ACC112 (cell line): ENCODE data around the gene SERTM1.

Source experiments
- H2AFZ ChIP-seq: fragments of 200-600 bp; sonication (generic); one replicate; pipeline ENCODE4 v1.6.0; 2017; ENCODE audit warnings: antibody characterized with exemption, low read length; ENCODE audit not compliant: unreplicated experiment
- H3K27ac ChIP-seq: fragments of 200-600 bp; sonication (generic); 2 replicates; pipeline ENCODE4 v1.5.1; 2014; ENCODE audit warnings: low read depth, mild to moderate bottlenecking, antibody characterized with exemption, low read length, moderate library complexity
- H3K27me3 ChIP-seq: fragments of 200-600 bp; sonication (generic); 2 replicates; pipeline ENCODE4 v1.6.1; 2014; ENCODE audit warnings: mild to moderate bottlenecking, antibody characterized with exemption, low read length, moderate library complexity, mixed read lengths; ENCODE audit not compliant: insufficient read depth
- H3K36me3 ChIP-seq: fragments of 200-600 bp; sonication (generic); 2 replicates; pipeline ENCODE4 v1.6.1; 2016; ENCODE audit warnings: mild to moderate bottlenecking, antibody characterized with exemption, low read length, moderate library complexity, mixed read lengths; ENCODE audit not compliant: insufficient read depth
- H3K4me1 ChIP-seq: fragments of 200-600 bp; sonication (generic); one replicate; pipeline ENCODE4 v1.6.1; 2016; ENCODE audit warnings: low read length, mixed read lengths; ENCODE audit not compliant: insufficient read depth, unreplicated experiment, control insufficient read depth
- H3K4me3 ChIP-seq: fragments of 200-600 bp; sonication (generic); 2 replicates; pipeline ENCODE4 v1.5.1; 2014; ENCODE audit warnings: mild to moderate bottlenecking, low read depth, low read length
- H3K79me2 ChIP-seq: fragments of 200-600 bp; sonication (generic); one replicate; pipeline ENCODE4 v1.6.0; 2016; ENCODE audit warnings: low read length; ENCODE audit not compliant: control insufficient read depth, unreplicated experiment, insufficient read depth

The SERTM1 gene

DNA sequence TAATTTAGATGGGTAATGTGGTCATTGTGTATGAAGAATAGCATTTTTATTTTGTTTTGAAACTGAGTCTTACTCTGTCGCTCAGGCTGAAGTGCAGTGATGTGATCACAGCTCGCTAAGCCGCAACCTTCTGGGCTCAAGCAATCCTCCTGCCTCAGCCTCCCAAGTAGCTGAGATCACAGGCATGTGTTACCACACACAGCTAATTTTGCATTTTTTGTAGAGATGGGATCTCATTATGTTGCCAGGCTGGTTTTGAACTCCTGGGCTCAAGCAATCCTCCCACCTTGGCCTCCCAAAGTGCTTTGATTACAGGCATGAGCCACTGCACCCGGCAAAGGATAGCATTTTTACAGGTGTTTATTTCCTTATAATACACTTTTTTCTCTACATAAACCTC, 36.6 kb downstream of the SERTM1 start:
- Histone ChIP-seq H2AFZ (no peak overlapping the region), H3K4me3 (no peak overlapping the region), H3K36me3 (no peaks in the 10 kb centered on the region), H3K27me3 (peaks cover 9% of the 10 kb centered on the region; the same call in 1 of the 2 replicates), H3K79me2 (no peaks in the 10 kb centered on the region), H3K27ac (no peak overlapping the region), H3K4me1 (no peaks in the 10 kb centered on the region)

DNA sequence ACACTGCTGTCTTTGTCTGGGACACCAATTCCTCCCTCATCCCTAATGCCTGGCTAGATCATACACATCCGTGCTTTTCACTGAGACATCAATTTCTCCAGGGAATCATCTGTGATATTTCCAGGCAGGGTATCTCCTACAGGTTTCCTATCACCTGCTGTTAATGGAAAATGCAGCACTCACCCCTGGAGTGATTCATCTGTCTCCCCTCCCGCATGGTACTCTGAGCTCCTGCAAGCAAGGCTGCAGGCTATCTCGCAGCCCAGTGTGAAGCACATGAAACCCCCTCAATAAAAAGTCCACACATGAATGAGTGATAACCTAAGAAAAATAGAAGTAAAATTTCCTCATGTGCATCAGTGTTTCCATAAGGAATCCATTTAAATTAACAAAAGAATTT, 38.5 kb downstream of the SERTM1 start:
- no peaks in the 10 kb centered on the region for H3K4me1 ChIP-seq
- no peak overlapping the region for H3K4me3 ChIP-seq
- no peak overlapping the region for H3K27ac ChIP-seq
- H3K27me3 ChIP-seq: peaks cover 21% of the 10 kb centered on the region
- no peaks in the 10 kb centered on the region for H3K79me2 ChIP-seq
- no peaks in the 10 kb centered on the region for H3K36me3 ChIP-seq
- no peak overlapping the region for H2AFZ ChIP-seq

DNA sequence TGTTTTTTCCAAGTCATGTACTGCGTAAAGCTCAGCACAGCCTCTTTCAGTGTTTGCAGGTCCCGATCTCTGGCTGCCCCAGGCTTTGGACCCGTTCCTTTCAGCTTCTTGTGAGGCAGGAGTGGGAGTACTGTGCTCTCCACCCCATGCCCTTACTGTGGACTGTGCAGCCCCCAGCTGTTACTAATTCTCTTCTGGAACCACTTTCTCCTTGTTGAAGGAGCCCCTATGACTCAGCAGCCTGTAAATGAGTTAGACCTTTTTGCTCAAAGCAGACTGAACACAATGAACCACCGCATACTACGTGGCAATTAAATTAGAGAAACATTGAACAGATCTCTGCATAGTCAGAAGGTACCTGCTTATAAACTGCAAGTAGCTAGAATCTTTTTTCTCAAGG, 39.0 kb downstream of the SERTM1 start:
- H3K79me2 ChIP-seq: no peaks in the 10 kb centered on the region
- peaks cover 25% of the 10 kb centered on the region for H3K27me3 ChIP-seq
- H3K4me1 ChIP-seq: no peaks in the 10 kb centered on the region
- H3K36me3 ChIP-seq: no peaks in the 10 kb centered on the region
- no peak overlapping the region for H3K4me3 ChIP-seq
- H3K27ac ChIP-seq: no peak overlapping the region
- no peak overlapping the region for H2AFZ ChIP-seq

DNA sequence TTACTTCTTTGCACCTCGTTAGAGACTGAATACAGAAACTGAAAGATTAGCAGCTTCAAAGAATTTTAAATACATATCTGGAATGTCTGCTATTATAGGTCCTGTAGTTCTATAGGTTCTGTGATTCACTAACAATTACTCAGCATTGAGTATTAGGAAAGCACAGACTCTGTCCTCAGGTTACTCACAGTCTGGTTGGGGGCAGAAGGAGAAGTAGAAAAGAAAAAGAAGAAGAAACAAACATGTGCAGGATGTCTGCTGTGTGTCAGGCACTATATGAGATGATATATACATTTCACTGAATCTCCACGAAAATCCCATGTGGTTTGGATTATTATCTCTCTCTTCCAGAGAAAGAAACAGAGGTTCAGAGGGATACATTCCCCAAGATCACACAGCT, 40.1 kb downstream of the SERTM1 start:
- no peak overlapping the region for H3K27ac ChIP-seq
- peaks cover 28% of the 10 kb centered on the region for H3K27me3 ChIP-seq
- H3K79me2 ChIP-seq: no peaks in the 10 kb centered on the region
- no peak overlapping the region for H2AFZ ChIP-seq
- no peaks in the 10 kb centered on the region for H3K36me3 ChIP-seq
- H3K4me1 ChIP-seq: no peaks in the 10 kb centered on the region
- H3K4me3 ChIP-seq: no peak overlapping the region

DNA sequence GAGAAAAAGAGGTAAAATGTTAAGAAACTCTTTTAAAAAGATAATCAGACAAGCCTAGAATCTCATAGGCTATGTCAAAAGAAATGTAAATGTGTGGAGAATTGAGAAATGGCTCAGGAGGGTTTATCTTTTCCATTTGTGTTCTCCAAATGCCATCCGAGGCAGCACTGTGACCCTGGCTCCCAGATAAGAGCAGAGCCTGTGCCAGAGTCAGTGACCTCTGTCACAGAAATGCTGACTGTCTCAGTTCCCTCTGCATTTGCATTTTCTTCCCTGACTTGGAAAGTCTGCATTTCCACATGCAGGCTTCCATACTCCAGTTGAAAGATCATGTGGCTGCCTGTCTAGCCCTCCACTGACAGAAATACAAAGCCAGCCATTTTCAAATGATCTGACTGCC, 42.0 kb downstream of the SERTM1 start:
- Histone ChIP-seq H3K4me1 (no peaks in the 10 kb centered on the region), H2AFZ (no peak overlapping the region), H3K27me3 (peaks cover 40% of the 10 kb centered on the region), H3K4me3 (no peak overlapping the region), H3K27ac (no peak overlapping the region), H3K36me3 (no peaks in the 10 kb centered on the region), H3K79me2 (no peaks in the 10 kb centered on the region)

DNA sequence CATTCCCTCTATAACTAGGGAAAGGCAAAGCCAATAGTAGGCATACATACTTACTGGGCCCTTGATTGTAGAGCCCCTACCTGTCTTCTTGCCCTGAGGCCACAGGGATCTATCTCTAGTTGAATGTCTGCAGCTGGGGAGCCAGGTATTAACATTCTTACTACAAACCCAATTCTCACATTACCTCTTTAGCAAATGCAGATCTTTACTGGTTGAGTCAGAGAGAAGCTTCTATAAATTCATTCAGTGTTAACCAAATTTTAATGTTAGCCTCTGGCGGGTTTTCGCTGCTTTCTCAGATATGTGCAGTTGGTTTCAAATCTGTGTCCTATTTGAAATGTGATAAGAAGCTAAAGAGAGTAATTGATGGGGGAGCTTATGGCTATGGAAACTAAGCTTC, 43.2 kb downstream of the SERTM1 start:
- peaks cover 45% of the 10 kb centered on the region for H3K27me3 ChIP-seq
- H3K27ac ChIP-seq: no peak overlapping the region
- no peak overlapping the region for H2AFZ ChIP-seq
- H3K36me3 ChIP-seq: no peaks in the 10 kb centered on the region
- no peaks in the 10 kb centered on the region for H3K4me1 ChIP-seq
- H3K4me3 ChIP-seq: no peak overlapping the region
- H3K79me2 ChIP-seq: no peaks in the 10 kb centered on the region

DNA sequence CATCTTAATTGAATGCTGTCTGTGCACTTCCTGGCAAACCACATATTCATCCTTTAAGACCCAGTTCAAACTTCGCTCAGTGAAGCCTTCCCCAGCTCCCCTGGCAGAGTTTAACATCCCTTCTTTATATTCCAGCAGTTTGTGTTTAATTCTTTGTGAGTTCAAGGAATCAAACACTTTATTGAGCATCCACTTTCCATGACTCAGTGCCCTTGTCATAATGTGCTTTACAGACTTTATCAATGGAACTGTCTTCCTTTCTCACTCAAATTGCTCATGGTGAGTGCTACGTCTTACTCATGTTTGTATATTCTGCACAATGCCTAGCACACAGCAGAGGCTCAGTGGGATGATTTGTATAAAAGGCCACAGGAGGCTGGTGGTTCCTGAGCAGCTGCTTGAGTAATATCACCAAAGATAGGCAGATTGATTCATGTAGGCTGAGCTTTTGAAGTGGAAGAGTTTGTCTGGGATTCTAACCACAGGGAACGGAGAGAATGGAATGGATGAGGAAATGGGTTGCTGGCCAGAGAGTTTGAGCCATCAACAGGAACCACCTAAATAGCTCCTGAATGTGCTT, 44.2 kb downstream of the SERTM1 start:
- Histone ChIP-seq H3K27me3 (peaks cover 52% of the 10 kb centered on the region), H3K27ac (no peak overlapping the region), H3K4me3 (no peak overlapping the region), H2AFZ (no peak overlapping the region), H3K36me3 (no peaks in the 10 kb centered on the region), H3K4me1 (no peaks in the 10 kb centered on the region), H3K79me2 (no peaks in the 10 kb centered on the region)

DNA sequence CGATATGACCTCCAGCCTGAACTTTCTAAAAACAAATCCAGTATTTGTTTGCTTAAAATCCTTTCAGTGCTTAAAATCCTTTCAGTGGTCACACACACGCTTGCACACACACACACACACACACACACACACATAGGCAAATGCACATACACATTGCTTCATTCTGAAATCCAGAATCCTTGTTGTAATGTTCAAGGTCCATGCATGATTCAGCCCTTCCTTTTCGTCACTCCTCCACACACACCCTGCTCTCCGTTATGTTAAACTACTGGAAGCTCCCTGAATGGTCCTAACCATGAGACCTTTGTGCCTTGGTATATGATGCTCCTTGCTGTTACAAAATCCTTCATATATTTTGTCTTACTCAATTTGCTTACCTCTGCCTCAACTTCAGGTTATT, 44.9 kb downstream of the SERTM1 start:
- no peaks in the 10 kb centered on the region for H3K79me2 ChIP-seq
- H3K36me3 ChIP-seq: no peaks in the 10 kb centered on the region
- H3K27me3 ChIP-seq: peaks cover 55% of the 10 kb centered on the region
- H3K27ac ChIP-seq: no peak overlapping the region
- no peak overlapping the region for H2AFZ ChIP-seq
- no peak overlapping the region for H3K4me3 ChIP-seq
- H3K4me1 ChIP-seq: no peaks in the 10 kb centered on the region

DNA sequence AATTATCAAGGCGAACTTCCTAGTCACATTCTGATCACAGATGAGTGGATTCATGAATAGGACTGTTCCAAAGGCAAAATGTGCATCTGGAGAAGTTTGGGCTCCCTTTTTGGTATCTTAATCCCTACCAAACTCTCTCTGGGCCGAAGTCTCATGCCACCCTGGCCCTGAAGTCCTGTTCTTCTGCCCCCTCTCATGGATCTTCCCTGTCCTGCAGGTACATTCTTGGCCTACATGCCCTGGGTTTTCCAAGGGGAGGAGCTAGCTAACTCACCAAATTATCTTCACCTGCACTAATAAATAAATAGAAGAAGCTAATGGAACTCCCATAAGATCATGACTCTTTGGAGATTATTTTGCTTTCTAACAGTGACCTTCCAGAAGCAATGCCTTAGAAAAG, 50.3 kb downstream of the SERTM1 start:
- Histone ChIP-seq H3K4me1 (no peaks in the 10 kb centered on the region), H3K79me2 (no peaks in the 10 kb centered on the region), H3K27me3 (peaks cover 27% of the 10 kb centered on the region; the same call in 1 of the 2 replicates), H3K36me3 (no peaks in the 10 kb centered on the region), H3K27ac (no peak overlapping the region), H3K4me3 (no peak overlapping the region), H2AFZ (no peak overlapping the region)

DNA sequence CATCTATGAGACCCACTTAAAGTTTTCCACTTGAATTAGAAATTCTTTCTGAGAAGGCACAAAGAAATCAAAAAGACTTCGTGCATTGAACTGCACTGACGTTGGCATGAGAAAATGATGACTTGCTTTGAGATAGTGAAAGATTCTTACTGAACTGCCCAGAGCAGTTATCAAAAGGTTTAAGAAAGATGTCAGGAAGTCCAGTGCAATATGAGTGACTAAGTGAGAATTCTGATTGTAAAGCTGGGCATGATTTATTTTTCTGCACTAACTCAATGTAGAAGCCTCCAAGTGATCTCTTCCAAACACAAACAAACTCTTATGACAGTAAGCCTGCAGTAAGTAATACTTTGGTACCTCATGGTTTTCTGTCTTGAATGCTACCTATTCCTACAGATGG, 52.1 kb downstream of the SERTM1 start:
- no peak overlapping the region for H3K4me3 ChIP-seq
- no peaks in the 10 kb centered on the region for H3K4me1 ChIP-seq
- peaks cover 17% of the 10 kb centered on the region for H3K27me3 ChIP-seq
- H3K79me2 ChIP-seq: no peaks in the 10 kb centered on the region
- H3K27ac ChIP-seq: no peak overlapping the region
- no peak overlapping the region for H2AFZ ChIP-seq
- no peaks in the 10 kb centered on the region for H3K36me3 ChIP-seq

DNA sequence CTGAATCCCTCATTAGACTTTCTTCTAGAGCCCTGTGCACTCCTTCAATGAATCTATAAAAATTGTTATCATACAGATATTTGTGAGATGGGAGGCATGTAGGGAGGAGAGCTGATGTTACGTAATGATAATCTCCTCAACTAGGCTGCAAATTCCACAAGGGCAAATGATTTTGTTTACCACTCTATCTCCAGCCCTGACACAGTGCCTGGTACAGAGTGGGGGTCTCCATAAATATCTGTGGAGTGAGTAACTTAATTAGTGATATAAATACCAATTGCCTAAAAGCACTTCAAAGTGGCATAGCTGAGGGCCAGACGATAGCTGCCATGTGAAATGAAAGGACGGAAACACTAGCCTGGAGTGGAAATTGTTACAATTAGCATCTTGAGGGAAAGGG, 54.2 kb downstream of the SERTM1 start:
- Histone ChIP-seq H3K4me1 (no peaks in the 10 kb centered on the region), H3K4me3 (no peak overlapping the region), H3K79me2 (no peaks in the 10 kb centered on the region), H2AFZ (no peak overlapping the region), H3K36me3 (no peaks in the 10 kb centered on the region), H3K27ac (no peak overlapping the region), H3K27me3 (peaks cover 6% of the 10 kb centered on the region)
